Measurements from ENCODE around the gene CCDC195.

CCDC195 gene

GRCh38 chr2:224716201-224716600 is at the start of gene CCDC195:
CCDC195 (minus strand) TSS chr2:224716365; CDS start chr2:224716365, 0 bp downstream.
- no peak for DNase-seq

DNA sequence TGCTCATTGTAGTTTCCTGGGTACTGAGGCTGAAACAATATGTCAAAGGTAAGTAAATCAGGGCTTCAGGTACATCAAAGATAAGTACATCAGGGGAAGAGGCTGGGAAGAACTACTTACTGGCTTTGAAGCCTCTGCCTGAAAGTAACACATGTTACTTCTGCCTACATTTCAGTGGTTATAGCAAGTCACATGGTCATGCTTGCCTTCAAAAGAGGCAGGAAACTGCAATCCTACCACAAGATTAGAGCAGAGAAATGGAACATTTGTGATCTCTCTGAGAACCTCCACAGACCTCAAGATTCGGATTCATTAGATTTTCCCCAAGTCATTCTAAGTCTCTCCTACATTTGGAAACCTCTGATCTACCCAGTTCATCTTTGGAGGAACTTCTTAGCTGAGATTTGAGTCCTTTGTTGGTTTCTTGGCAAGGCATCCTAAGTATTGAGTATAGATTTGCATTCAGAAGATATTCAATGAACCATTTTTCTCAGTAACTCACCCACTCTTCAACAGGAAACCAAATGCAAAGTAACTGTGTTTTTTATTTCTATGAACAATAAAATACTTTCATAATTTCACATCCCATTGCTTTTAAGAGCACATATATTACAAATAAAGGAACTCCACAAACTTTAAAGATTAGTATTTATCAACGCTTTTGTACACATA is 48.5 kb upstream of the CCDC195 start:
- no peak for DNase-seq

DNA sequence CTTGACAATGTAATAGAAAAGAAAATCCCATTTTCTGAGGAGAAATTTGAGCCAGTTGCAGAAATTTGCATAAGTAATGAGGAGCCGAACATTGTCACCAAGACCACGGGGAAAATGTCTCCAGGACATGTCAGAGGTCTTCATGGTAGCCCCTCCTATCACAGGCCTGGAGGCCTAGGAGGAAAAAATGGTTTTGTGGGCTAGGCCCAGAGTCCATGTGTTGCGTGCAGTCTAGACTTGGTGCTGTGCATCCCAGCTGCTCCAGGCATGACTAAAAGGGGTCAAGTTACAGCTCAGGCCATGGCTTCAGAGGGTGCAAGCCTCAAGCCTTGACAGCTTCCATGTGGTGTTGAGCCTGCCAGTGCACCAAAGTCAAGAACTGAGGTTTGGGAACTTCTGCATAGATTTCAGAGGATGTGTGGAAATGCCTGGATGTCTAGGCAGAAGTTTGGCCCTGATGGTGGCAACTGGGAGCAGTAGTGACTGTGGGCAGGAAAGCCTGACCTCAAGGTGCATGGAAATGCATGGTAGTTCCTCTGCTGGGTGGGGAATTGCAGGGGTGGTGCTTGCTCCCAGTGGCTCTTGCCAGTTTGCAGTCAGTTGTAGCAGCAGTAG is 41.9 kb upstream of the CCDC195 start:
- DNase-seq: no peak

GRCh38 chr2:224753743-224754540 is 37.8 kb upstream of the CCDC195 start:
- DNase-seq: no peak

GRCh38 chr2:224751996-224752698 is 36.0 kb upstream of the CCDC195 start:
- DNase-seq: no peak

GRCh38 chr2:224749136-224749535 is 33.0 kb upstream of the CCDC195 start:
- DNase-seq: no peak

- no peak for DNase-seq
These were observed 31.6 kb upstream of the CCDC195 start for GRCh38 chr2:224747765-224748164.

DNA sequence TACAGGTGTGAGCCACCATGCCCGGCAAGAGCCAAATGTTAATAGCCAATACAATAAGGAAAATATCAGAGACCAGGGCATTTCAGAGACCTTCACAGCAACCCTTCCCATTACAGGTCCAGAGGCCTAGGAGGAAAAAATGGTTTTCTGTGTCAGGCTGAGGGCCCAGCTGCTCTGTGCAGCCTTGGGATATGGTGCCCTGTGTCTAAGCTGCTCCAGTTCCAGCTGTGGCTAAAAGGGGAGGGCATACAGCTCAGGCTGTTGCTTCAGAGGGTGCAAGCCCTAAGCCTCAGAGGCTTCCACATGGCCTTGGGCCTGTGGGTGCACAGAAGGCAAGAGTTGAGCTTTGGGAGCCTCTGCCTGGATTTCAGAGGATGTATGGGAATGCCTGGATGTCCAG is 20.1 kb upstream of the CCDC195 start:
- DNase-seq: no peak

GRCh38 chr2:224734949-224735348 is 18.8 kb upstream of the CCDC195 start:
- no peak for DNase-seq

GRCh38 chr2:224731665-224732064 is 15.5 kb upstream of the CCDC195 start:
- DNase-seq: no peak

GRCh38 chr2:224729435-224729834 is 13.3 kb upstream of the CCDC195 start:
- no peak for DNase-seq

GRCh38 chr2:224724331-224724730 is 8.2 kb upstream of the CCDC195 start:
- no peak for DNase-seq

DNA sequence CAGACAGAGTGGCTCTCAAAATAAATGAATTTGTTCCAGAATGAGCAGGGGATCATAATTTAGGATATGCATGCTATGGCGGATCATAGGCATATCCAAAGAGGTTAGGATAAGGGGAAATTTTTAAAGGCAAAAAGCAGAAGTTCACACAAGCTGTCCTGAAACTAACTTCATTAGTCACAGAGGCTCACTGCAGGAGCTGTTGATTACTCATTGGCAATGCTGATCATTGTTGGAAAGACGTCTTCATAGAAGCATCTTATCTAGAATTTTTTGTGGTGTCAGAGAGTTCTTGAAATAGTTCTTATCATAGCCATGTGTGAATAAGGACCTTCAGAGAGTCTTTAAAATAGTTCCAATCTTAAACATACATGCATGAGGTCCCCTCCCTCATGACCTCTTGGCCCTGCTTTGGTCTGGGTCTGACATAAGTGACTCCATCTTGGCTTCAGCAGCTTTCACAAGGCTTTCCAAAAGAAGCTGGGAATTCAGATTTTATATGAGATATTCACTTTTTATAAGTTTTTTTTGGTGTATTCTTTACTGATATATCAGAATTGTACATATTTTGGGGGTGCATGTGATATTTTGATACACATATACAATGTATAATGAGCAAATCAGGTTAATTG is 7.5 kb upstream of the CCDC195 start:
- DNase-seq: no peak

DNA sequence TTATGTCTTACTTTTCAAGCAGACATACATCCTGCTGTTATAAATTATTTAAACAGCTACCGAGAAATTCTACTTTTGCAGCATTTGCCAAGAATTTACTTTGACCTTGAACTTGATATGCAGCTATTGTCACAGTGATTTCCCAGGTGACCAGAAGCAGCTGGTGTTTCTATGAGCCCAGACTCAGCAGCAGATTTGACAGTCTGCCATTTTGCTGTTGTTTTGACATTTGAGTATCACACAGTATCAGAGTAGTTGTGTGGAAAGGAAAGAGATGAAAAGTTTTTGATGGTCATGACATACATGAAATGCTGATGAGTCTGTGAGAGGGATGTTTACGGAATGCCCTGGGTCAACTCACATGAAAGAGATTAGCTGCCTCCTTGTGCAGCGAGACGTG is 6.6 kb upstream of the CCDC195 start:
- DNase-seq: no peak

DNA sequence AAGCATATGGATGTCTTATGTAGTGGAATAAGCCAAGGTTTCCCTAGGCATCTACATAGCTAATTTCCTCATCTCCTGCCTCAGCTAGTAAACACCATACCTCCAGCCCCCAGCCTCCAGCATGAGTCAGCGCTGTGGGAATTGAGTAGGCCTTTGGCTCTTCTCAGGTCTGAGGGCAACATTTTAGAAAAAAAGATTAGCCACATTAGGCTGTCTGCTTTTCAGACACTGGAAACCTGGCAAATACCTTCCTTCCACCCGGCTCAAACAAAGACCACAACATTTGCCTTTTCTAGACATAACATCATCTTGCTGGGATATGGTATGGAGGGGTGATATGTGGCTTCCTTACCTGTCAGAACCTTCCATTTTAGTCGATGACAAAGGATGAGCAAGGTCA is 6.1 kb upstream of the CCDC195 start:
- DNase-seq: no peak

DNA sequence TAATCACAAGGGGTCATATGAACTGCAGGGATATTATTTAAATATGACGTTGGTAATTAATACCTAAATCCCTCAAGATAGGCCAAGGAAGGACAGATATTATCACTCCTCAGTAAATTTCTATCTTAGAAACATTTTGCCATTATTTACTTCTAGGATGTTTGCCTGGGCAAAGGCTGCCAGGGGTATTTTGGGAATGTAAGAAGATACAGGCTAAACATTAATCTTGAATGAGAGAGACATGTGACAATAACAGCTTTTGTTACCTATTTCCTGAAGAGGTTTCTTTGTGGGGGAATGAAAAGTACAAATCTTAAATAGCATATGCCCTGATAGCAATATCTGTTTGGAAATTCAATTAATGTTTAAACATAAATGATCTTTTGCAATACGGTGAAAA is 756 bp upstream of the CCDC195 start:
- no peak for DNase-seq

- no peak for DNase-seq
These were observed 4.1 kb downstream of the CCDC195 start for GRCh38 chr2:224711859-224712665.

DNA sequence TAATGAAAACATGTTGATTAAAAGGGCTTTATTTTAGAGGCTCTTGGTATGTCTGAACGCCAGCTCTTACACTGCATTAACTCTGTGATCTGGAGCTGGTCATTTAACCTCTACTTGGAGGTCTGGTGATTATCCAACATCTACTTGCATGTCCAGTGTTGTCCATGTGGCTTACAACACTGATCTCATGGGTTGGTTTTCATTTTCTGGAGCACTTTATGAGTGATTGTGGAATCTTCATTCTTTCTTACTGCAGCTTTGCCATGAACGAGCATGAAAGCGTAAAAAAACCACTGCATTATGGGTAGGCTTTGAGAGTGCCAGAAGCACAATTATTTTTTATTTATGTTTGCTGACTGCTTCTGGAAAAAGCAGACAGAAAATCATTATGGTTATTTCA is 4.8 kb downstream of the CCDC195 start:
- DNase-seq: no peak

GRCh38 chr2:224709301-224709700 is 6.9 kb downstream of the CCDC195 start:
- no peak for DNase-seq

- no peak for DNase-seq
These were observed 21.7 kb downstream of the CCDC195 start for GRCh38 chr2:224694502-224694901.

GRCh38 chr2:224691563-224691962 is 24.6 kb downstream of the CCDC195 start:
- no peak for DNase-seq

- no peak for DNase-seq
These were observed 25.3 kb downstream of the CCDC195 start for GRCh38 chr2:224690868-224691267.

Measured in NCI-H2227 treated with DMSO at 0.1 percent for 48 hours (cell line).